CD4-positive, alpha-beta T cell treated with Interleukin-2 at 100 ng/mL for 4 hours (primary cell): Measurements from ENCODE around the gene EDARADD.
A peak's percentile ranks its signal among the peaks of the same experiment; 100 is the strongest.
"Not testable (repeated sequence)": the region's sequence is repeated elsewhere in the genome, so short reads cannot be mapped to it uniquely, and the experiment has no call there.

ENCODE experiments used
- DNase-seq: peaks from one replicate; pipeline ENCODE4 v3.0.0-alpha.2; 2020; ENCODE audit warnings: low spot score

Gene EDARADD

DNA sequence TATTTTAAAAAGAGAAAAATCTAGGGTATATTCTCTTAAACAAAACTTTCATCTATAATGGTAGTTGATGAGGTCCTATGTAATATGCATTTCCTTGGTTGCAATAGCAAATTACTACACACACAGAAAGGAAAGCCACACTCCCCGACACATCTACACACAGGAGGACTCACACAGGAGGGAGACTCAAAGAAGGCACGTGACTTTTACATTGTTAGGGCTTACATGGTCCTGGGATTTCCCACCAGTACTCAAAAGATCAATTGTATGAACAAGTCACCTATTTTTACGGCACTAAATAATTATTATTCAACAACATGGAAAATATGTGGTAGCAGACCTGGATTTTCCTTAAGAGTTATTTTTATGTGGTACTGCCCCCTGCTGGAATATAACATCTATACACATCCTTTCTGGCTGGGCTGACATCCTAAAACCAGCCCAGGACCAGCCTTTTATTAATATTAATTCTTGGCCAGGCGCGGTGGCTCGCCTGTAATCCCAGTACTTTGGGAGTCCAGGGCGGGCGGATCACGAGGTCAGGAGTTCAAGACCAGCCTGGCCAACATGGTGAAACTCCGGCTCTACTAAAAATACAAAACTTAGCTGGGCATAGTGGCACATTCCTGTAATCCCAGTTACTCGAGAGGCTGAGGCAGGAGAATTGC lies 95.8 kb downstream of the EDARADD start:
- peak; percentile 55 for DNase-seq

- no peak for DNase-seq
These were observed 97.5 kb downstream of the EDARADD start for GRCh38 chr1:236491469-236492136.

GRCh38 chr1:236492378-236492777 lies 98.3 kb downstream of the EDARADD start:
- DNase-seq, result no peak

- no peak for DNase-seq
These were observed 100.0 kb downstream of the EDARADD start for GRCh38 chr1:236494082-236494481.

DNA sequence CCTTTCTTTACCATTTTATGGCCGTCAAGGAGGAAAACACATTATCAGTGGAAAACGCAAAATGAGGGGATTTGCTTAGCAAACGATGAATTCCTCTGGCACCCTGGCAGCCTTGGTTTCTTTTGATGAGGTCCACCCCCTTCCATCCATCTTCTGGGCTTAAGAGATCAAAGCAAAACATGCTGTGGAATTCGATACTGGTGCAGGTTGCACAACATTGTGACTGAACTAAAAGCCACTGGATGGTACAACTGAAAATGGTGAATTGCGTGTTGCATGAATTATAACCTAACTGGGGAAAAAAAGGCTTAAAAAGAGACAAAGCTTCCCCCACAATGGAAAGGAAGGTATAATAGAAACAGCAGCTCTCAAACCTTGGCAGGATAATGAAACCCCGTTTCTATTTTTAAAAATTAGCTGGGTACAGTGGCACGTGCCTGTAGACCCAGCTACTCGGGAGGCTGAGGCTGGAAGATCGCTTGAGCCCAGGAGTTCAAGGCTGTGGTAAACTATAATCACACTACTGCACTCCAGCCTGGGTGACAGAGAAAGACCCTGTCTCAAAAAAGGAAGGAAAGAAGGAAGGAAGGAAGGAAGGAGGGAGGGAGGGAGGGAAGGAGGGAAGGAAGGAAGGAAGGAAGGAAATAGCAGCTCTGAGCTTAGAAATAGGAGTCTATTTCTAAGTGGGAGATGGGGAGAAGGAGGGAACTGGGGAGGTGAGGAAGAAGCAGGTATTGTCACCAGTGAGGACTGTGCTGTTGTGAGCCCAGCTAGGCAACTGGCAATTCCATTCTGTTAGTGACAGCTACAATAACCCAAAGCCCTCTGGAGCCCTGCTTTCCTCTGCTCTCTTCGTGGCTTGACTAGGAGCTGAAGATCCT lies 100.7 kb downstream of the EDARADD start:
- no peak for DNase-seq

DNA sequence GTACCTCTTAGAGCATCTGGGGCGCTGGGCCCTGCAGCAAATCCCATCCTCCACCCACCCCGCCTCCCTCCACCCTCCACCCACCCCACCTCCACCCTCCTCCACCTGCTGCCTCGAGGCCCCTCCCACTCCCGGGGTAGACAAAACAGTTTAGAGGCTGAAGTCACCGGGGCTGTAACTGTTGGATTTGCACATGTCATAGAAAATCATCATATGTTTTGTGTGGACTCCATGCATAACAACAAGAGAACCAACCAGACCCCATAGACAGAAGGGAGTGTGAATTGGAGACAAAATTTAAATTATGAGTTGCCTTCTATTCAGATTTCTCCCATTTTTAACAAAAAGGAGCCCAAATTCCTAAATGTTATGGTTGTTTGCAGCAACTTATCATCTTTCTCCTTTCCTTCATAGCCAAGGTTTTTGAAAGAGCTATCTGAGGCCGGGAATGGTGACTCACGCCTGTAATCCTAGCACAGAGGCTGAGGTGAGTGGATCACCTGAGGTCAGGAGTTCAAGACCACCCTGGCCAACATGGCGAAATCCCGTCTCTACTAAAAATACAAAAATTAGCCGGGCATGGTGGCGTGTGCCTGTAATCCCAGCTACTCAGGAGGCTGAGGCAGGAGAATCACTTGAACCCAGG lies 101.5 kb downstream of the EDARADD start:
- DNase-seq, result no peak

- DNase-seq, result no peak
These were observed 103.8 kb downstream of the EDARADD start for GRCh38 chr1:236497908-236498307.

DNA sequence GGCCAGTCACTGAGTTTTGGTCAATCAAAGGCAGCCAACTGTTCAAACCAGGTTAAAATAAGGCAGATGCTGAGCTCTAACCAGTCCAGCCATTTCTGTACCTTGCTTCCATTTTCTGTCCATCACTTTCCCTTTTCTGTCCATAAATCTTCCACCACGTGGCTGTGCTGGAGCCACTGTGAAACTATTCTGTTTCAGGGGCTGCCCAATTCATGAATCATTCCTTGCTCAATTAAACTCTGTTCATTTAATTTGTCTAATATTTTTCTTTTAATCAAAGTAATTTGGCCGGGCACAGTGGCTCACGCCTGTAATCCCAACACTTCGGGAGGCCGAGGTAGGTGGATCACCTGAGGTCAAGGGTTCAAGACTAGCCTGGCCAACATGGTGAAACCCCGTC lies 107.0 kb downstream of the EDARADD start:
- DNase-seq, result no peak

DNA sequence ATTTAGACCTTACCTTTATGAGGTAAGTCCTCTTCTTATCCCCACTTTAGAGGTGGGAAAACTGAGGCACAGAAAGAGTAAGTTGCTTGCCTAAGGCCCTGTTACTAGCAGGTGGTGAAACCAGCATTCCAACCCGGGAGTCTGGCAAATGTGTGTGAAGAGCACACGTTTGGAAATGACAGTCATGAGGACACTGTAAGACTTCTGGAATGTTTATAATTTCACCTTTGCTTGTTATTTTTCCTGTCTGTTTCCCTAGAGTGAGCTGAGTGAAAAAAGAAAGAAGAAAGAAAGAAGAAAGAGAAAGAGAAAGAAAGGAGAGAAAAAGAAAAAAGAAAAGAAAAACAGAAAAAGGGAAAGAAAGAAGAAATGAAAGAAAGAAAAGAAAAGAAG lies 108.5 kb downstream of the EDARADD start:
- DNase-seq, result no peak

DNA sequence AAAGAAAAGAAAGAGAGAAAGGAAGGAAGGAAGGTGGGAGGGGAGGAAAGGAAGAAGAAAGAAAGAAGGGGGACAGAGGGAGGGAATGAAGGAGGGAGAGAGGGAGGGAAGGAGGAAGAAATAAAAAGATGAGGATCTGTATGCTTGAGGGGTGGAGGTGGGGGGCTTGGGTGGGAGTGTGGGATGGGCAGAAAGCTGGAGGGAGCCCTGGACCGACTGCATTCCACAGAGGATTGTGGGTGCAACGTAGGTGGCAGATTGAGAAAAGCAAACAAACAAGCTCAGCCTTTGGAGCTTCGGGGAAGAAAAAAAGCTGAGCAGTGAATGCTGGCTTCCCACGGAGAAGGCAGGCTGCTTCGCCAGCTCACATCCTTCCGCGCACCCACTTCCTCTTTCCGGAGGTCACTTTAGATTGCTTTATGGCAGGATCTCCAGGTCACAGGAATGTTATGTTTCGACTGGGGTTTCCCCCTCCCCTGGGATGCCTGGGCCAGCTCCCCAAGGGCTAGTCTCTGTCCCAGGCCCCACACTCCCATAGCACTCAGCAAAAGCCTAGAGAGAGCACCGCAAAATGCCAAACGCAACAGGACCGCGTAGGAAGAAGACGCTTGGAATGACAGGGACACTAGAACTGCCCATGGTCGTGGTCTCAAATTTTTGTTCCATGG lies 109.0 kb downstream of the EDARADD start:
- DNase-seq, result no peak

GRCh38 chr1:236504338-236504737 lies 110.3 kb downstream of the EDARADD start:
- DNase-seq, result not testable (repeated sequence)

DNA sequence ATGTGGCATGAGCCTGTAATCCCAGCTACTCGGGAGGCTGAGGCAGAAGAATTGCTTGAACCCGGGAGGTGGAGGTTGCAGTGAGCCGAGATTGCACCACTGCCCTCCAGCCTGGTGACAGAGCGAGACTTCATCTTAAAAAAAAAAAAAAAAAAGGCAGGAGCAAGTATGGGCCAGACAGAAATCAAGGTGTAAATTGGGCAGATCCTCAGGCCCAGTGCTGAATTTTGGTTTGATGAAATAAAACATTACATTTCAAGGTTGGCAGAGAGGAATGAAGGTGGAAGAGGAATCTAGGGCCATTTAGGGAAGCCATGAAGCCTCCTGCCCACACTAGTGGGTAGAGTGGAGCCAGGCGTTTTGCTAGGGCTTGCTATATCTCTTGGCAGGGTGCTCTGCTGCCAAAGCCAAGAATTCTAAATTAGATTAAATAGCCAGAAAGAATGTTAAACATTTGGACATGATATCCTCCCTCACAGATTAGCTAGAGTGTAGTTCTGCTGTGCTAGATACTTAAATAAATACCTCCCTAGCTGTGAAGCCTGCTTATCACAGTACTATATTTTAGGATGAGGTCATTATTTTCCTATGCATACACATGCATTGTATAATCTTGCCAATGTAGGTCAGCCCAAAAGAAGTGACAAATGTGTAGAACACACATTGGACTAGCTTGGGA lies 113.1 kb downstream of the EDARADD start:
- DNase-seq, result no peak

GRCh38 chr1:236508593-236509027 lies 114.5 kb downstream of the EDARADD start:
- DNase-seq, result peak; percentile 10

- DNase-seq, result no peak
These were observed 115.1 kb downstream of the EDARADD start for GRCh38 chr1:236509203-236509602.

GRCh38 chr1:236509647-236510401 lies 115.7 kb downstream of the EDARADD start:
- DNase-seq, result no peak

DNA sequence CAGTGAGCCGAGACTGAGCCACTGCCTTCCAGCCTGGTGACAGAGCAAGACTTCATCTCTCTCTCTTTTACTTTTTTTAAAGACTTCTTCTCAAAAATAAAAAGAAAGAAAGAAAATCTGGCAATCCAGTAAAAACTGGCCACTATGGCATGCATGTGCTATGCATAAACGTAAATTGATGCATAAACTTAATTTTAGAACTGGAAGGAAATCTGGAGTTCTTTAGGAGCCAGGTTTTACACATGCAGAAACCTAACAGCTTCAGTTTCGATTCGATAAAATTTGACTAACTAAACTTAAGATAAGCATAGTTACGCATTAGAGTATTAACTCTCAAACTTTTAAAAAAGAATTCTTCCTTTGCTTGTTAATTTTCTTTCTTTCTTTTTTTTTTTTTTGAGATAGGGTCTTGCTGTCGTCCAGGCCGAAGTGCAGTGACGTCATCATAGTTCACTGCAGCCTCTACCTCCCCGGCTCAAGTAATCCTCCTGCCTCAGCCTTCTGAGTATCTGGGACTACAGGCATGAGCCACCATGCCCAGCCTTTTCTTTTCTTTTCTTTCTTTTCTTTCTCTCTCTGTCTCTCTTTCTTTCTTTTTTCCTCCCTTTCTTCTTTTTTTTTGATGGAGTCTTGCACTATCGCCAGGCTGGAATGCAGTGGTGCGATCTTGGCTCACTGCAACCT lies 117.8 kb downstream of the EDARADD start:
- no peak for DNase-seq

DNA sequence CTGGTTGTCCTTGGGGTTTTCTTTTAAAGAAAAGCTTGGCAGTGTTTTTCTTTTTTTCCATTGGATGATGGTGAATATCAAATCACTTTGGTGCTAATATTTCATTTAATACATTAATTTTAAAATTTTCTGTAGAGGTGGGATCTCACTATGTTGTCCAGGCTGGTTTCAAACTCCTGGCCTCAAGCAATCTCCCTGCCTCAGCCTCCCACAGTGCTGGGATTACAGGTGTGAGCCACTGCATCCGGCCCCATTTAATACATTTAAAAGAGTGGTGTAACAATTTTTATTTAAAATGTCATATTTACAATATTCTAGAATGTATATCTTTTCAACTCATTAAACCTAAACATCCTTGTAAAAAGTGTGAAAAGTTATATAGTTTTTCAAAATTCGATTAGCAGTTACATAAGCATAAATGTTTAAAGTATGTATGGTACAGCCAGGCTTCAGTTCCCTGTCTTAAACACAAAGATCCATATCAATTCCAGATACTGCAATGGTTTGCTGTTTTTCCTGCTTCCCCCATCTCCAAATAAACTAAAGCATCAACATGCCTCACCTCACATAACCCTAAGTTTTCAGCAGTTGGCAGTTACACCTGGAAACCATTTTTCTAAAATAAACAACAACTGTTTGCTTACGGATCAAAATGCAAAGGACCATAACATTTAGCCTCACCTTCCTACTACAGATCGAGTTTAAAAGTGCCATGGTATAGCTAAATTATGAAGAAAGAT lies 120.8 kb downstream of the EDARADD start:
- DNase-seq, result no peak

DNA sequence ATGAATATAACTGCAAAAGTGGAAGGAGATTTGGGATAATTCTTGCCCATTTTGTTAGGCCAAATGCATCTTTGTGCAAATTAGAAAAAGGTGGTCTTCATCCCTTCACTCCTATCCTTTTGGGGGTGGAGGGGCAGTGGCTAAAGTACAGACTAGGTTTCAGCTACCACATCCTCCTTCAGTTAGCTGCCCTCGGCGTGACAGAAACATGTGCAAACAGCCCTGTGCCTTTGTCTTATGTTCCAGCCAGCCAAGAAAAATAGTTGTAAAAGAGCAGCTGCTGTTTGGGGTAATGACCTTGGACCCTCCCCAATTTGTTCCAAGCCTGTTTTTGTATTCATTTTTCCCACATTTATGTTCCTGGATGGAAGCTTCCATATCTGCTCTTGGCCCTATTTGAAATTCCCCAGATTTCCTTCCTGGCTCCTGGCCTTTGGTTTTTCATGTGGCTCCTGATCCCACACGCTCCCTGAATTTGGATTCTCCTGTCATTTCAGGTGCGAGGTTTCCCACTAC lies 121.4 kb downstream of the EDARADD start:
- no peak for DNase-seq
